ENCODE results near the gene ANGPTL8.
A peak's percentile ranks its signal among the peaks of the same experiment; 100 is the strongest.

The ANGPTL8 gene

DNA sequence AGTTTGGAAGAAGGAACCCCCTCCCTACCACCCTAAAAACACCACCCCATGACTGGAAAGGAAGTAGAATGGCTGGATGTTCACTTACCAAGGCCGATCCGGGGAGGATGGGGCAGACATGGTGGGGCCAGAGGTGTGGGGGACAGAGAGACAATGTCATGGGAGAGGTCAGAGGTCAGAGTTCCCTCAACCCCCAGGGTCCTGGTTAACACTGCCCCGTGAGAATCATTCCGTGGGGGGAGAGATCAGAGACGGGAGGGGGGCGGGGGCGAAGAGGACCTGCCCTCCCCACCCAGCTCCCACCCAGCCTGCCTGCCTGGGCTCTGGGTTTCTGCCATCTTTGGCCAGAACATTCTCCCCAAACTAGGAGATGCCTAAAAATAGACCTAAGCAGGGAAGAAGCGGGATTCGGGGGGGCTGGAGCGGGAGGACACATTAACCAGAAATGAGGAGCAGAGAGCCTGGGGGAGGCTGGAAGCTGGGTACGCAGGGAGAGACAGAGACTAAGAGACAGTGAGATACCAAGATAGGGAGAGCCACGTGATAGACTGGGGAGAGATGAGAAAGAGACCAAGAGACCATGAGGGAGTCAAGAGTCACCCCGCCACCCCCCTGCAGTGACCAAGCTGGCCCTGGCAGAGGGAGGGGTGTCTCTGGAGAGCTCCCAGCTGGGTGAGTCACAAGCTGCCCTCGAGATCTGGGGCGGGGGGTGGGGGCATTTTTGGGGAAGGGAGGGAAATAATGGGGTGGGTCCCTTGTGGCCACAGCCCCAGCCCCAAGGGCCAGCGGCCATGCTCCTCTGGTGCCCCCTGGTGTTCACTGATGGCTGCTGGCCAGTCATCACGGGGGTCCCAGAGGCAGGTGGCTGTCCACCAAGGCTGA lies 36.0 kb upstream of the ANGPTL8 start:
- DNase-seq (ENCODE audit: low spot score) = peak; percentile 73

GRCh38 chr19:11204076-11204602 lies 35.3 kb upstream of the ANGPTL8 start:
- no peak for DNase-seq (ENCODE audit: low spot score)

DNA sequence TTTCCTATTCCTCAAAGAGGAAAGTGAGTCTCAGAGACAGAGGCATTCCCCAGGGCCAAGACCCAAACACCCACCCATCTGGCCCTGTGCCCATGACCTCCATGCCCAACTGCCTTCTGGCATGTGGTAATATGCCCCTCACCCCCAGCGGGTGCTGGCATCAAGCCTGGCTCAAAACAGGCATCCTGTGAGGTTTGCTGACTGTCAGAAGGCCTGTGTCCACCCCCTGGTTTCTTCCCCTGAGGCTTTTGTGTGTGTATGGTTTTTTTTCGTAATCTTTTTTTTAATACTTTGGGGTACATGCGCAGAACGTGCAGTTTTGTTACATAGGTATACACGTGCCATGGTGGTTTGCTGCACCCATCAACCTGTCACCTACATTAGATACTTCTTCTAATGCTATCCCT lies 34.5 kb upstream of the ANGPTL8 start:
- no peak for DNase-seq (ENCODE audit: low spot score)

- no peak for DNase-seq (ENCODE audit: low spot score)
Observed at GRCh38 chr19:11205939-11206570, 33.4 kb upstream of the ANGPTL8 start.

DNA sequence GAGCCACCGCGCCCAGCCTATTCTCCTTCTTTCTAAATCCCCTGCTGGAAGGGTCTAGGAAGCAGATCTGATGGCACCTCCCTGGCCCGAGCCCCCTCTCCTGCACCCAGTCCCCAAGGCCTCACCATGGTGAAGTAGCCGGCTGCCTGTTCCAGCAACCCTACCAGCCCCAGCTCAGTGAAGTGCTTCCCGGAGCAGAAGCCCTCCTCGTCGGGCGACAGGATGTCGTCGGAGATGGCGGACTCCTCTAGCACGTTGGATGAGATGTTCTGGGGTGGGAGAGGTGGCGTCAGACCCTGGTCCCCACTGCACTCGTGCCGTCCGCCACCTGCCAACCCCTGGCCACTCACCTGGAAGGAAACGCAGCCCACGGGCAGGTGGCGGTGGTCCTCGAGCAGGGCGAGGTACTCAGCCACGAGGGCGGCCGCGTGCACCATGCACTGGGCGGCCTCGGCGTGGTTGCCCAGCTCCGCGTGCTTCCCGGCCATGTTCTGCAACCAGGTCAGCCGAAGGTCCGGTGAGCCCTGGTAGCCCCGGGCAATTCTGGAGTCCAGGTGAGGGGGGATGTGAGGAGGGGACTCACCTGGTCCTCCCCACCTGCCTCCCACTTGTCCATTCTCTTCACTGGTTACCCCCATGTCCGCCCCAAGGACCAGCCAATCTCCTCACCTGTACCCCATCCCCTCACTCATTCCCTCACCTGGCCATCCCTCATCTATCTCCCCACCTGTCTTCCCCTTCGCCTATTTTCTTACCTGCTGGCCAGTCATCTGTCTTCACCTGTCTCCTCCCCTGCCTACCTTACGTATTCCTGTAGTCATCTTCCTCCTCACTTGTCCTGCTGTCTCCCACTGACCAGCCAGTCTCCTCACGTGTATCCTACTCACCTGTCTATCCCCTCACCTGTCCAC lies 30.6 kb upstream of the ANGPTL8 start:
- DNase-seq (ENCODE audit: low spot score) = peak; percentile 71

GRCh38 chr19:11209839-11210655 lies 29.4 kb upstream of the ANGPTL8 start:
- peak; percentile 70 for DNase-seq (ENCODE audit: low spot score)

DNA sequence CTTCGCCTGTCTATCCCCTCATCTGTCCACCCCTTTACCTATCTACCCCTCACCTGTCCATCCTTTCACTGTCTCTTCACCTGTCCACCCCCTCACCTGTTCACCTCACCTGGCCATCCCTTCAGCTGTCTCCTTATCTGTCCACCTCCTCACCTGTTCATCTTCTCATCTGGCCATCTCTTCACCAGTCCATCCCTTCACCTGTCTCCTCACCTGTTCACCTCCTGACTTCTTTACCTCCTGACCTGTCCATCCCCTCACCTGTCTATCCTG lies 28.8 kb upstream of the ANGPTL8 start:
- DNase-seq (ENCODE audit: low spot score) = no peak

DNA sequence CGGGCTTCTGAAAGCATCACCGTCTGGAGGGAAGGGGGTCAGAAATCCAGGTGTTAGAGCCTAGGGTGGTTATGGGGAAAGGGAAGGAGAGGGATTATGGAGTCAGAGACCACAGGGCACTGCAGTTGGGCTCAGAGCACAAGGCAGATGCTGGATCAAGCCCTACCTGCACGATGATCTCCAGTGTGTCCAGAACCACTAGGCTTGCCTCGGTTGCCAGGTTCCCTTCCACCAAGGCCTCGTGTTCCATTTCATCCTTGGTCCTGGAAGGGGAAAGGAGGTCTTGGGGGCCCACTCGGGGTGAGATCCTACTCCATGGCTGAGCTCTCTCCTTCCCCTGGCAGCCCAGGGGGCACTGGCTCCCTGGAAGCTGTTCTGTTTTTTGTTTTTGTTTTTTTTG lies 25.0 kb upstream of the ANGPTL8 start:
- DNase-seq (ENCODE audit: low spot score) = no peak

- no peak for DNase-seq (ENCODE audit: low spot score)
Observed at GRCh38 chr19:11221082-11221598, 18.3 kb upstream of the ANGPTL8 start.

DNA sequence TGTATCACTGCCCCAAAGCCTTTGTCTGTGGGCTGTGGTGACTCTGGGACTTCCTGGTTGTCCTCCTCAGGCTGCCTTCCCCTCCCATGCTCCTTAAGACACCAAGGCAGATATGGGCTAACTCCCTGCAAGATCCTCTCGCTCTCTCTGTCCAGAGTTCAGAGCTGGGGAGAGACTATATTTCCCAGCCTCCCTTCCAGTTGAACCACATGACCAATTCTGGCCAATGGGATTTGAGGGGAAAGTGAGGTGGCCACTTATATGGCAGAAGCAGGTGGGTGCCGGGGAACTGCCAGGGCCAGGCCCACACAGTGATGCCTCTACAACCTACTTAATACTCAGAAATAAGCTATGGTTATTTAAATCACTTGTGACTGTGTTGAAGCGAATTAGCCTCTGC lies 16.2 kb upstream of the ANGPTL8 start:
- DNase-seq (ENCODE audit: low spot score) = no peak

- DNase-seq (ENCODE audit: low spot score) = no peak
Observed at GRCh38 chr19:11224429-11224828, 15.0 kb upstream of the ANGPTL8 start.

- DNase-seq (ENCODE audit: low spot score) = no peak
Observed at GRCh38 chr19:11225172-11225571, 14.2 kb upstream of the ANGPTL8 start.

- no peak for DNase-seq (ENCODE audit: low spot score)
Observed at GRCh38 chr19:11225815-11226214, 13.6 kb upstream of the ANGPTL8 start.

DNA sequence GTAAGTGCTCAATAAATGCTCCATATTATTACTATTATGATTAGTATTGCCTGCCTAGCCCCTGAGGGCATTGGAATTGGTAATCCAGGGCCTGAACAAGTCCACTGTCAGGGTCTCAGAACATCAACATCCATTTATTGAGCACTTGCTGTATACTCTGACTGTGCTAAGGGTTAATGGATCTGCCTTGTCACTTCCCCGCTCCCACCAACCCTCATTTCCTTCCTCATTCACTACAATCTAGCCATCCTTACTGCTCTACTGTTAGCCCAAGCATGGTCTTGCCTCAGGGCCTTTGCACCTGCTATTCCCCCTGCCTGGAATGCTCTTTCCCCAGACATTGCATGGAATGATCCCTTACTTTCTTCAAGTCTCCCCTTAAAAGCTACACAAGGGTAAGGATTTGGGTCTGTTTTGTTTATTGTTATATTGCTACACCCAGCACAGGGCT lies 12.7 kb upstream of the ANGPTL8 start:
- no peak for DNase-seq (ENCODE audit: low spot score)

DNA sequence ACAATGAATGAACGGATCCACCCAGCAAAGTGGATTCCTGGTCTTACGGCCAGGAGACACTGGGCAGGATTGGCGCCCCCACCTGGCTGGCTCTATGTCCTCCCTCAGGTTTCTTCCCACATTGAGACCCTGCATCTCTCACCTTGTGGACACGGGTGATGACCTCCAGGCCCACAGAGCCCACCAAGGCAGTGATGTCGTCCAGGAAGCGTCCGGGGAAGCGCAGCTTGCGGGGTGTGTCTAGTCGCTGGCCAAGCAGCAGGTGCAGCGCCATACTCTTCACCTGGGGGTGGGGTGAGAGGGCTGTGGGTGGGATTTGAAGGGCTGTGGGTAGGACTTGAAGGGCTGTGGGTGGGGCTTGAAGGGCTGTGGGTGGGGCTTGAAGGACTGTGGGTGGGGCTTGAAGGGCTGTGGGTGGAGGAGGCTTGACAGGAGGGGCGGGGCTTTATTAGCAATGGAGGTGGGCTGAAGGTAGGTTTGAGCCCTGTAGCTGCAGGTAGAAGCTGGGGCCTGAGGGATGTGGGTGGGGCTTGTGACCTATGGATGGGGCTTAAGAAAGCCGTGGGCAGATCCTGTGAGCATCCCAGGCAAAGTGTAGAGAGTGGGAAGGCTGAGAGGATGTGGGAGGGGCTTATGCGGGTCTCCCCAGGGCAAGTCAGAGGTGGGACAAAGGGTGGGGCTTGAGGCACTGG lies 12.1 kb upstream of the ANGPTL8 start:
- no peak for DNase-seq (ENCODE audit: low spot score)

GRCh38 chr19:11230621-11231386 lies 8.6 kb upstream of the ANGPTL8 start:
- DNase-seq (ENCODE audit: low spot score) = no peak

DNA sequence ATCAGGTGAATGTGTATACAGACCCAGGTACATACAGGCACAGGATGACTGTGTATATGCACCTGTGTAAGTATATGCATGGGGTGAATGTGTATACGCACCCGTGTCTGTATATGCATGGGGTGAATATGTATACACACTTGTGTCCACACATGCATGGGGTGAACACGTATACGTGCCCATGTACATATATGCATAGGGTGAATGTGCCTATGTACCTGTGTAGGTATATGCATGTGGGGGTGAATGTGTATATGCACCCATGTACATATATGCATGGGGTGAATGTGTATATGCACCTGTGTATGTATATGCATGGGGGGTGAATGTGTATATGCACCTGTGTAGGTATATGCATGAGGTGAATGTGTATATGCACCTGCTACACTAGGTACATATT lies 6.9 kb upstream of the ANGPTL8 start:
- DNase-seq (ENCODE audit: low spot score) = no peak

- DNase-seq (ENCODE audit: low spot score) = no peak
Observed at GRCh38 chr19:11233073-11233472, 6.3 kb upstream of the ANGPTL8 start.

GRCh38 chr19:11234486-11235075 lies 4.8 kb upstream of the ANGPTL8 start:
- DNase-seq (ENCODE audit: low spot score) = no peak
